22Rv1 (cell line): ENCODE results near the gene IL10RB.
"Not testable (repeated sequence)": the region's sequence is repeated elsewhere in the genome, so short reads cannot be mapped to it uniquely, and the experiment has no call there.

Source experiments
- CTCF ChIP-seq: fragments of 450-650 bp; IDR thresholded peaks from 2 replicates; pipeline ENCODE4 v1.5.1; 2017; ENCODE audit warnings: mild to moderate bottlenecking
- ZFX ChIP-seq: fragments of 450-650 bp; IDR thresholded peaks from 2 replicates; pipeline ENCODE4 v1.6.1; 2017; ENCODE audit warnings: antibody characterized with exemption, borderline replicate concordance

GRCh38 chr21:33323610-33324009, 57.4 kb downstream of the IL10RB start:
- not testable (repeated sequence) for TF ChIP-seq CTCF, ZFX
